Measurements from ENCODE around the gene KBTBD2. TPM values are rescaled to one million over a fixed set of nuclear protein-coding genes. Genes with fewer than 3 reads are reported as not detected.
"Not testable (repeated sequence)": the region's sequence is repeated elsewhere in the genome, so short reads cannot be mapped to it uniquely, and the experiment has no call there.

The KBTBD2 gene
- total RNA-seq, 6 donors from 2014 or later: 19.0 to 53.1 (median 32.2) TPM

DNA sequence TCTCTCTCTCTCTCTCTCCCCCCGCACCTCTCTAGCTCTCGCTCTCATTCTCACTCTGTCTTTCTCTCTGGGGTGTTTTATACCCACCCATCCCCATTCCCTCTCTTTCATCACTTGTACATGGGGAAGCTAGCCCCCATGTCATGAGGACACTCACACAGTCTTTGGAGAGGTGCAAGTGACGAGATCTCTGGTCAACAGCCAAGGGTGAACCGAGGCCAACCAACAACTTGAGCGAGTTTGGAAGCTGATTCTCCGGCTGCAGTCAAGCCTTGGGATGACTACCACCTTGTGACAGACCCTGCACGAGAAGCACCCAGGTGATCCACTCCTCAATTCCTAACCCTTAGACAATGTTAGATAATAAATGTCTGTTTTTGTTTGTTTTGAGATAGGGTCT is 10.1 kb upstream of the KBTBD2 start:
- DNase-seq: no peak
- Histone ChIP-seq H3K36me3 (no peaks in the 10 kb centered on the region), H3K4me1 (peaks cover 3 to 5% (median 5%) of the 10 kb centered on the region in 4 donors), H3K9me3 (no peaks in the 10 kb centered on the region), H3K27ac (no peak overlapping the region), H3K4me3 (no peak overlapping the region), H3K27me3 (no peaks in the 10 kb centered on the region)
- TF ChIP-seq POLR2AphosphoS5 (IDR thresholded peaks at IDR 0.05) (no peak), POLR2A (IDR thresholded peaks at IDR 0.05) (no peak), EP300 (IDR thresholded peaks at IDR 0.05) (no peak)
- TF ChIP-seq, protein P1, sequence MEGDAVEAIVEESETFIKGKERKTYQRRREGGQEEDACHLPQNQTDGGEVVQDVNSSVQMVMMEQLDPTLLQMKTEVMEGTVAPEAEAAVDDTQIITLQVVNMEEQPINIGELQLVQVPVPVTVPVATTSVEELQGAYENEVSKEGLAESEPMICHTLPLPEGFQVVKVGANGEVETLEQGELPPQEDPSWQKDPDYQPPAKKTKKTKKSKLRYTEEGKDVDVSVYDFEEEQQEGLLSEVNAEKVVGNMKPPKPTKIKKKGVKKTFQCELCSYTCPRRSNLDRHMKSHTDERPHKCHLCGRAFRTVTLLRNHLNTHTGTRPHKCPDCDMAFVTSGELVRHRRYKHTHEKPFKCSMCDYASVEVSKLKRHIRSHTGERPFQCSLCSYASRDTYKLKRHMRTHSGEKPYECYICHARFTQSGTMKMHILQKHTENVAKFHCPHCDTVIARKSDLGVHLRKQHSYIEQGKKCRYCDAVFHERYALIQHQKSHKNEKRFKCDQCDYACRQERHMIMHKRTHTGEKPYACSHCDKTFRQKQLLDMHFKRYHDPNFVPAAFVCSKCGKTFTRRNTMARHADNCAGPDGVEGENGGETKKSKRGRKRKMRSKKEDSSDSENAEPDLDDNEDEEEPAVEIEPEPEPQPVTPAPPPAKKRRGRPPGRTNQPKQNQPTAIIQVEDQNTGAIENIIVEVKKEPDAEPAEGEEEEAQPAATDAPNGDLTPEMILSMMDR (IDR thresholded peaks at IDR 0.05): no peak
- WGBS, 2 donors: 78 to 86% methylated on average over 6 to 7 of the region's 7 CpGs
- ATAC-seq (ENCODE audit: low FRiP score in 2 of 2): no peak

DNA sequence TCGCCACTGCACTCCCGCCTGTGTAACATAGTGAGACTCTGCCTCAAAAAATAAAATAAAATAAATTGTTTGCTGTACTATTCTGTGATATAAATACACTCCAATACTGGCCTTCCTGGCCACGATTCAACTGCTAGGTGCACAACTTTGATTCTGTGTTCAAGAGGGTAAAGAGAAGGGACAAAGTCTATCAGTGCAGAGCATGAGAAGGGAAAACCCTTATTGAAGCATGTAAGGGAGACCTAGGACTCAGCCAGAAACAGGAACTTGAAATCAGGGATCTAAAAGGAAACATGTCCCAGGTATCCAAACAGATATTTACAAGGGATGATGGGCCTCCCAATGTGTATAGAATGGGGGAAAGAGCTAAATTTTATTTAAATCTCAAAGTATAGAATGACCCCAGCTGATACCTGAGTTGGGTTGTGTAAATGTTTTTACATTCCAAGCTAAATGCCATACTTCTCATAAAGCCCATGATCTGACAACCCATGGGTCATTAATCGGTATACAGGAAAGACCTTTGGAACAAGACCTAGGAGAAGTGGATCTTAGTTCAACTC is 9.0 kb upstream of the KBTBD2 start:
- WGBS, 2 donors: 92 to 93% methylated on average over 4 of the region's 4 CpGs
- TF ChIP-seq POLR2A (IDR thresholded peaks at IDR 0.05) (no peak), EP300 (IDR thresholded peaks at IDR 0.05) (no peak), POLR2AphosphoS5 (IDR thresholded peaks at IDR 0.05) (no peak)
- TF ChIP-seq, protein P1 (IDR thresholded peaks at IDR 0.05): no peak
- no peaks in the 10 kb centered on the region for H3K9me3 ChIP-seq
- H3K36me3 ChIP-seq: no peaks in the 10 kb centered on the region
- no peak overlapping the region for H3K27ac ChIP-seq
- ATAC-seq (ENCODE audit: low FRiP score in 2 of 2) (no peak), DNase-seq (no peak)
- no peak overlapping the region for H3K4me3 ChIP-seq
- H3K4me1 ChIP-seq: peaks cover 3 to 5% (median 5%) of the 10 kb centered on the region in 4 donors
- H3K27me3 ChIP-seq: no peaks in the 10 kb centered on the region

DNA sequence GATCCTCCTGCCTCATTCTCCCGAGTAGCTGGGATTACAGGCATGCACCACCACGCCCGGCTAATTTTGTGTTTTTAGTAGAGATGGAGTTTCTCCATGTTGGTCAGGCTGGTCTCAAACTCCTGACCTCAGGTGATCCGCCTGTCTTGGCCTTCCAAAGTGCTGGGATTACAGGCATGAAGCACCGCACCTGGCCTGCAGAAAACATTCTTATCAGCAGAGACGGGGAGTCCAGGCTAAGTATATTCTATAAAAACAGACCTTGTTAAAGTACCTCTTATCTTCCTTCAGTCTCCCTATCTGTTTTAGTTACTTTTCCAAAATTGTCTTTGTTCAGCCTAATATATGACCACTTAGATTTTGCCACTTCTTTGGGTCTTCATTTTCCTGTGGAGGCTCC is 5.8 kb upstream of the KBTBD2 start:
- H3K4me3 ChIP-seq; H3K27me3 ChIP-seq; H3K27ac ChIP-seq; DNase-seq; ATAC-seq (ENCODE audit: low FRiP score in 2 of 2); H3K9me3 ChIP-seq; H3K36me3 ChIP-seq: not testable (repeated sequence)
- peaks cover 10 to 14% (median 11%) of the 10 kb centered on the region in 4 donors for H3K4me1 ChIP-seq
- whole genome bisulfite sequencing, 2 donors: 93% methylated on average over 6 of the region's 6 CpGs

DNA sequence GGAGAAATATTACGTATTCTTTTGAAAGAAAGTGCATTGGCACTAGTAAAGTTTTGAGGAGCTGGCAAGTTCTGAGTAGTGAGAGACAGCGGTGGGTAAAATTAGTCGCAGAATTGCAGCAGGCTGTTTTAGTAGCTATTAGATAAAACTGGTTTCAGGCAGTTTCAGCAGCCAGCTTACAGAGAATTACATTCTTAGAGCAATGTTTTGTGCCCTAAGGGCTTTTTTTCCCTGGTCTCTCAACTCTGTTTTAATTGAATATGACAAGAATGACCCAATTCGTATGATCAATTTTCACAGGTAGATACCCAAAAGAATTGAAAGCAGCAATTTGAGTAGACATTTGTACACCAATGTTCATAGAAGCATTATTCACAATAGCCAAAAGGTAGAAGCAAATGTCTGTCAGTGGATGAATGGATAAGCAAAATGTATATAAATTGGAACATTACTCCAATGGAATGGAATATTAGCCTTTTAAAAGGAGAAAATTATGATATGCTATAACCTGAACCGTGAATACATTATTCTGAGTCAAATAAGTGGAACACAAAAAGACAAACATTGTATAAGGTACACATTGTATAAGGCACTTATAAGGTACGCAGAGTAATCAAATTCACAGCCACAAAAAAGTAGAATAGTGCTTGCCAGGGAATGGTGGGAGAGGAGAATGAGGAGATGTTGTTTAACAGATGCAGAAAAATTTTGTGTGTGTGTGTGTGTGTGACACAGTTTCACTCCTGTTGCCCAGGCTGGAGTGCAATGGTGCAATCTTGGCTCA is 5.2 kb upstream of the KBTBD2 start:
- WGBS, 2 donors: 90 to 95% methylated on average over 6 of the region's 6 CpGs
- DNase-seq: no peak

DNA sequence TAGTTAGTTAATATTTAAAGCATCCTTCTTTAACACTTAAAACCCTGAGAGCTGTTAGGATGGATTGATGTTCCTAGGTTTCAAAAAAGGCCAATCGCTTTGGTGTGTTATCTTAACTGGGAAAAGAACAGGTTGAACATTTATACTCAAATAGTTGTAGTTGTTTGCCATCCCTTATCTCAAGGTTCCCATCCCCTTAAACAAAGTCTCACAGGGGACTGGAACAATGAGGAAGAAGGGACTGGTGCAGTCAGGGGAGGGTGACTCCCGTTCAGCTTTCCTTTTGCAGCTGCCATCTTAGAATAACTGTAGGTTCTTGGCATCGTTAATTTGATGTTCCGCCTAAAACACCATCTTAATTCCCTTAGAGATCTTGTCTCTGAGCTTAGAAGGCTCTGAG is 2.6 kb upstream of the KBTBD2 start:
- TF ChIP-seq POLR2AphosphoS5 (IDR thresholded peaks at IDR 0.05): no peak
- TF ChIP-seq POLR2A (IDR thresholded peaks at IDR 0.05): no peak
- no peak for TF ChIP-seq EP300 (IDR thresholded peaks at IDR 0.05)
- TF ChIP-seq, protein P1 (IDR thresholded peaks at IDR 0.05): no peak
- no peaks in the 10 kb centered on the region for H3K9me3 ChIP-seq
- ATAC-seq (ENCODE audit: low FRiP score in 2 of 2): no peak
- H3K4me3 ChIP-seq: no peak overlapping the region
- no peaks in the 10 kb centered on the region for H3K36me3 ChIP-seq
- H3K27me3 ChIP-seq: no peaks in the 10 kb centered on the region
- WGBS, 2 donors: 85 to 86% methylated on average over 4 of the region's 4 CpGs
- peaks cover 17 to 23% (median 20%) of the 10 kb centered on the region in 4 donors for H3K4me1 ChIP-seq
- peak overlapping the region in 3 of 4 donors; percentile 2 to 98 (median 96) for H3K27ac ChIP-seq
- DNase-seq: no peak

More for the DNA sequence above, 5.2 kb upstream of the KBTBD2 start:
- Histone ChIP-seq H3K36me3 (no peaks in the 10 kb centered on the region), H3K4me1 (peaks cover 10 to 14% (median 12%) of the 10 kb centered on the region in 4 donors), H3K4me3 (no peak overlapping the region), H3K27me3 (no peaks in the 10 kb centered on the region), H3K9me3 (no peaks in the 10 kb centered on the region), H3K27ac (no peak overlapping the region)
- no peak for ATAC-seq (ENCODE audit: low FRiP score in 2 of 2)
- TF ChIP-seq POLR2AphosphoS5 (IDR thresholded peaks at IDR 0.05): no peak
- TF ChIP-seq, protein P1 (IDR thresholded peaks at IDR 0.05): no peak
- TF ChIP-seq POLR2A (IDR thresholded peaks at IDR 0.05): no peak
- TF ChIP-seq EP300 (IDR thresholded peaks at IDR 0.05): no peak
